Left ventricle myocardium inferior (tissue), 1 donor: ENCODE measurements around the gene KNDC1. TPM values are rescaled to one million over a fixed set of nuclear protein-coding genes. Genes with fewer than 3 reads are reported as not detected.
A peak's percentile ranks its signal among the peaks of the same experiment; 100 is the strongest.

Experiments
- DNase-seq: peaks from one replicate; pipeline ENCODE4 v3.0.0-alpha.2; 2020
- H3K27ac ChIP-seq: fragments of 200-600 bp; replicated peaks from 2 replicates; pipeline ENCODE4 v1.8.0; 2021
- H3K27me3 ChIP-seq: fragments of 200-600 bp; 2 replicates; pipeline ENCODE4 v1.8.0; 2021; ENCODE audit warnings: low read depth
- H3K36me3 ChIP-seq: fragments of 200-600 bp; 2 replicates; pipeline ENCODE4 v1.8.0; 2021
- H3K4me1 ChIP-seq: fragments of 200-600 bp; 2 replicates; pipeline ENCODE4 v1.8.0; 2021
- H3K4me3 ChIP-seq: fragments of 200-600 bp; 2 replicates; pipeline ENCODE4 v1.8.0; 2021; ENCODE audit warnings: mild to moderate bottlenecking, moderate library complexity
- H3K9me3 ChIP-seq: fragments of 200-600 bp; replicated peaks from 2 replicates; pipeline ENCODE4 v1.8.0; 2021
- intact Hi-C: fragments of 100-400 bp; cut with micrococcal nuclease; formaldehyde crosslinking; loops from one replicate; pipeline ENCODE4 v1.11.0; 2022
- total RNA-seq: library from RNA; stranded (reverse); fragmentation: NEBNext Ultra II Directional; extraction: Animal tissue kit (Norgen Biotek cat#: 25700); gene quantifications from one replicate; pipeline ENCODE4 v1.2.1, GENCODE V29; 2021
- TF ChIP-seq, protein P1 (sequence below): fragments of 200-600 bp; IDR thresholded peaks from 2 replicates; pipeline ENCODE4 v1.8.0; 2021; ENCODE audit warnings: antibody characterized with exemption, mild to moderate bottlenecking, borderline replicate concordance
- donor health status: DM: no; HTN: yes; CAD: no; lungs with severe emphysema.

KNDC1 gene
- total RNA-seq, 1 donor from 2014 or later = 0.11 TPM

DNA sequence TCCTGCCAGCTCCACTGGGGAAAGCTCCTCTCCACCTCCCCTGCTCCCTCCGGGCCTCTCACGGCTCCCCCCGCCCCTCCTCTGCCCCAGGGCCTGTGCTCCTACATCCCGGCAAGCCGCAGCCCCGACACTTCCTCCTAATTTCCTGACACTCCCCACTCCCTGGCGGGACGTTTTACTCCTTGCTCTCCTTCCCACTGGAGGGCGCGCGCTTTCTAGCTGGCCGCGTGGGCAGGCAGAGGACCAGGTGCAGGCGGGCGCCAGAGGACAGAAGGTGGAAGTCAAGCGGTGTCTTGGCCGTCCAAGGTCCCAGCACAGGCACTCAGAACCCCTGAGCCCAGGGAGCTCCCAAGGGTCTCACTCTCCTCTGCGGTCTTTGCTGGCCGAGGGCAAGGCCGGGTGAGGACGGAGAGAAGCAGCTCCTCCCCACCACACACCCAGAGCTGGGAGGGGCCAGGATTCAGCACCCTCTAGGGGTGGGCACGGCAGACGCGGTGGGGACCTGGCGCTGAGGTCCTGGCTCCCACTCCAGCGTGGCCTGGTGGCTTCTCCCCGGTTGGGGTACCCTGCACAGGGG lies 97.6 kb downstream of the KNDC1 start:
- H3K4me3 ChIP-seq = peak overlapping the region; percentile 55
- H3K27me3 ChIP-seq = peaks cover 33% of the 10 kb centered on the region
- H3K4me1 ChIP-seq = peaks cover 38% of the 10 kb centered on the region
- H3K36me3 ChIP-seq = no peaks in the 10 kb centered on the region
- H3K27ac ChIP-seq = peak overlapping the region; percentile 64
- DNase-seq = peak; percentile 74
- H3K9me3 ChIP-seq = no peaks in the 10 kb centered on the region
- TF ChIP-seq, protein P1, sequence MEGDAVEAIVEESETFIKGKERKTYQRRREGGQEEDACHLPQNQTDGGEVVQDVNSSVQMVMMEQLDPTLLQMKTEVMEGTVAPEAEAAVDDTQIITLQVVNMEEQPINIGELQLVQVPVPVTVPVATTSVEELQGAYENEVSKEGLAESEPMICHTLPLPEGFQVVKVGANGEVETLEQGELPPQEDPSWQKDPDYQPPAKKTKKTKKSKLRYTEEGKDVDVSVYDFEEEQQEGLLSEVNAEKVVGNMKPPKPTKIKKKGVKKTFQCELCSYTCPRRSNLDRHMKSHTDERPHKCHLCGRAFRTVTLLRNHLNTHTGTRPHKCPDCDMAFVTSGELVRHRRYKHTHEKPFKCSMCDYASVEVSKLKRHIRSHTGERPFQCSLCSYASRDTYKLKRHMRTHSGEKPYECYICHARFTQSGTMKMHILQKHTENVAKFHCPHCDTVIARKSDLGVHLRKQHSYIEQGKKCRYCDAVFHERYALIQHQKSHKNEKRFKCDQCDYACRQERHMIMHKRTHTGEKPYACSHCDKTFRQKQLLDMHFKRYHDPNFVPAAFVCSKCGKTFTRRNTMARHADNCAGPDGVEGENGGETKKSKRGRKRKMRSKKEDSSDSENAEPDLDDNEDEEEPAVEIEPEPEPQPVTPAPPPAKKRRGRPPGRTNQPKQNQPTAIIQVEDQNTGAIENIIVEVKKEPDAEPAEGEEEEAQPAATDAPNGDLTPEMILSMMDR = peak; percentile 50
- intact Hi-C loops = no loop called here

DNA sequence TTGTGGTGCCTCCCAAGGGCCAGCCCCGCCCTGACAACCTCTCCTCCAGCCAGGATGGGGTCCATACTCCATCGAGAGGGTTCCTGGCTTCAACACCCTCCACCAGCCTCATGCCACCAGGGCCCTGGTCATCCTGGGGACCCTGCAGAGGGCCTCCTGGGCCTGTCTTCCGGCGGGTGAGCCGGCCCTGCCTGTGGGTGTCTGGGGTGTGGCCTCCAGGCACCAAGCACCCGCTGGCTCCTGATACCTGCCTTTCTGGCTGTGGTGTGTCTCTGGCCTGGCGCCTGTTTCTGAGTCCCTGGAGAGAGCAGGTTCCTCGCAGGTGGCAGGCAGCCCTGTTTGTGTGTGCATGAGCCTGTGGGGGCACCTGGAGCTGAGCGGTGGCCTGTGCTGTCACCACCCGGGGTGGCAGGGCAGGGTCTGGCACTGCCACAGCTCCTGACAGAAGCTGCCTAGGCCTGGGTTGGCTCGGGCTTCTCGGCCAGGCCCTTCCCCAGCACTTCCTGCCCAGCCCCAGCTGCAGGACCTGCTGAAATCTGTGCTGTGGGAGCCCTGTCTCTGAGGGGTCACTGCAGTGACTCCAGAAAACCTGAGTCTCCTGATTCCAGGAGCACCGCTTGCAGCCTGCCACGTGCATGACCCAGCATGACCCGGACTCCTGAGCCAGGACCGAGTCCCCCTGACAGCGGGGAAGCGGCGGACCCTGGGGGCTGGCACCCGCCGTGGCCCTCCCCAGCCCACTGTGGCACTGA lies 98.2 kb downstream of the KNDC1 start:
- no peaks in the 10 kb centered on the region for H3K36me3 ChIP-seq
- H3K27me3 ChIP-seq = peaks cover 26% of the 10 kb centered on the region
- intact Hi-C loops = no loop called here
- peaks cover 42% of the 10 kb centered on the region for H3K4me1 ChIP-seq
- TF ChIP-seq, protein P1 = no peak
- peak overlapping the region; percentile 64 for H3K27ac ChIP-seq
- H3K9me3 ChIP-seq = no peaks in the 10 kb centered on the region
- H3K4me3 ChIP-seq = peak overlapping the region; percentile 55
- DNase-seq = no peak

DNA sequence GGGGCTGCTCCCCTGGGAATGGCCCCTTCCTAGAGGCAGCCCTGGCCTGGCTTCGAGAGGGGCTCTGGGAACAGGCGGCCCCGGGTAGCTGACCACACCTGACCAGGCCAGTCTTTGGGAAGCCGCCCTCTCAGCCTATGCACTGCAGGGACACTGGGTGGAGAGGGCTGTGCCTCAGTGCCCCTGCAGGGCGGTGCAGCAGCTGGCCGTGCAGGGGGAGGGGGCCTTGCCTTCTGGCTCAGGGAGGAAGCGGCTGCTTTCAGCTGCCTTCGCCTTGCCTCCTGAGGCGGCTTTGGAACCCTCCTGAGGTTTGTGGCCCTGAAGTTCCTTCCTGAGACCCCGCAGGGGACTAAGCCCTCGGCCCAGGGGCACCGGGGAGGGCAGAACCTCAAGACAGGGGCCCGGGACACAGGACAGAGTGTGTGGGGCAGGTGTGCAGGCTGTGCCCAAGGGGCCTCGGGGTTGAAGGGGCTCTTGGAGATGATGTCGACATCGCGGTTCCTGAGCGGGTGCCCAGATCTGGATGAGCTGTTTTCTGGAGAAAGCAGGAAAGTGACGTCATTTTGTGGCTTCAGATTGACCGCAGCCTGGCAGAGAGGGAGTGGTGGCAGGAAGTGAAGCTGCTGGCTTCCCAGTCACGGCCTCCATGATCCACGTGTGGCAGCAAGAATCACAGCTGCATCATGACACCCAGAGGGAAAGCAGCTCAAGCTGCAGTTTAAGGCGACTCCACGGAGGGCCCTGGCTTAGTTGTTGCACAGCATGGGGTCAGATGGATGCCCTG lies 99.0 kb downstream of the KNDC1 start:
- DNase-seq = peak; percentile 72
- H3K4me3 ChIP-seq = no peak overlapping the region
- H3K27me3 ChIP-seq = peaks cover 22% of the 10 kb centered on the region
- intact Hi-C loops = no loop called here
- H3K9me3 ChIP-seq = no peaks in the 10 kb centered on the region
- no peaks in the 10 kb centered on the region for H3K36me3 ChIP-seq
- TF ChIP-seq, protein P1 = no peak
- peaks cover 42% of the 10 kb centered on the region for H3K4me1 ChIP-seq
- peak overlapping the region; percentile 64 for H3K27ac ChIP-seq

DNA sequence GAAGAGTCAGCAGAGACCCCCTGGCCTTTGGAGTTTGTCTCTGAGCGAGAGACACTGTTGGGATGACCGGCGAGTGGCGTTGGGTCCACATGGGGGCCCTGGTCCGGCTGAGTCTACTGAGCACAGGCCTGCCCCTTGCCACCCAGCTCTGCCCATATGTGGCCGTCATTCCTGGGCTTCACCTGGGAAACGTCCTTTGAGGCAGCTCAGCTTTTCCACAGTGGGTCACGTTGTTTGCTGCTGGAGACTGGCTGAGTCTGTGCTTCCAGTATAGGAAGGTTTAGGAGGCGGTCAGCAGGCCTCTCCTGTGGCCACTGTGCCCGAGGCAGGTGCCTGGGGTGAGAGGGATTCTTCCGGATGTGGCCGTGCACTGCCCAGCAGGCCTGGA lies 99.6 kb downstream of the KNDC1 start:
- Histone ChIP-seq H3K36me3 (no peaks in the 10 kb centered on the region), H3K9me3 (no peaks in the 10 kb centered on the region), H3K4me3 (no peak overlapping the region), H3K27me3 (peaks cover 16% of the 10 kb centered on the region), H3K27ac (peak overlapping the region; percentile 64), H3K4me1 (peaks cover 42% of the 10 kb centered on the region)
- intact Hi-C loops = no loop called here
- DNase-seq = no peak
- TF ChIP-seq, protein P1 = no peak

DNA sequence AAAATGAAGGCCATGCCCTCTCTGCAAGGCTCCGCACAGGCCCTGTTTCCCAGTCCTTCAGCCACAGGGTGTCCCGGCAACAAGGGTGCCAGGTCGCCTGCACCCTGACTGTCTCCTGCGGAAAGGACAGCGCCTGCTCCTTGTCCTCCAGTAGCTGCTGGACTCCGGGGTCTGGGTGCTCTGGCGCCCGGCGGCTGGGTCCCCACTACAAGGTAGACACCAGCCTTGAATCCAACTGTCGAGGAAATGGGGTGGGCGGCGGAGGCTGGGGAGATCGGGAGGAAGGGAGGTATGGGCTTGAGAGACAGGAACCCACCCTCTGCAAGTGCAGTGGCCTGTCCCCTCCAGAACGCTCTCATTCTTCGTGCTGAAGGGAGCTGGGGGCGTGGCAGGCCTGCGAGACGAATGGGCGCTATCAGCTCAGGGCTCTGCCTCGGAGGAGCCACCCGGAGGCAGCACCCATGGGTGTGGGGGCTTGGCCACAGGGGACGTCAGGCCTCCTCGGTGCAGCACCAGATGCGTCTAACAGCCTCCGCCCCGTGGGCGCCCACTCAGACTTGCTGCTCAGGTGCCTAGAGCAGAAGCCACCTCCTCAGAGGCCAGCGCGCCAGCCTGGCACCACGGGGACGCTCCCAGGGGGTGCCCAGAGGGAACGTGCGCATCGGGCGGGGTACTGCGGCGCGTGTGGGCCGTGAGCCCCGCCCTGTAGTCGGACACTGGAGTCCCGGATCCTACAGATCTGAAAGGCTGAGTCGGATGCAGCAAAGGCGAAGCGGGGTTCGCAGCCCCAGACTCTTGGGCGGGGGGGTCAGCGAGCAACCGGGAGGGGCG lies 101.1 kb downstream of the KNDC1 start:
- H3K4me3 ChIP-seq = peak overlapping the region; percentile 83
- intact Hi-C loops = no loop called here
- H3K27ac ChIP-seq = peak overlapping the region; percentile 92
- TF ChIP-seq, protein P1 = no peak
- peaks cover 42% of the 10 kb centered on the region for H3K4me1 ChIP-seq
- H3K9me3 ChIP-seq = no peaks in the 10 kb centered on the region
- H3K27me3 ChIP-seq = peaks cover 6% of the 10 kb centered on the region
- no peaks in the 10 kb centered on the region for H3K36me3 ChIP-seq
- peak; percentile 62 for DNase-seq
